Loucy (cell line): Measurements from ENCODE around the gene CAMTA1.

ENCODE experiments used
- H2AFZ ChIP-seq: fragments of 200-600 bp; sonication (generic); 2 replicates; pipeline ENCODE4 v1.6.0; 2016; ENCODE audit warnings: antibody characterized with exemption, mild to moderate bottlenecking, low read length, moderate library complexity
- H3F3A ChIP-seq: fragments of 200-600 bp; 2 replicates; pipeline ENCODE4 v1.6.0; 2016; ENCODE audit warnings: antibody characterized with exemption, low read depth, mild to moderate bottlenecking
- H3K27me3 ChIP-seq: fragments of 200-600 bp; sonication (generic); 2 replicates; pipeline ENCODE4 v1.6.1; 2014; ENCODE audit warnings: low read length, mild to moderate bottlenecking; ENCODE audit not compliant: insufficient read depth, poor library complexity, severe bottlenecking
- H3K36me3 ChIP-seq: fragments of 200-600 bp; sonication (generic); 2 replicates; pipeline ENCODE4 v1.6.1; 2016; ENCODE audit warnings: low read length; ENCODE audit not compliant: insufficient read depth
- H3K4me1 ChIP-seq: fragments of 200-600 bp; sonication (generic); 2 replicates; pipeline ENCODE4 v1.5.1; 2014; ENCODE audit warnings: low read length, mild to moderate bottlenecking; ENCODE audit not compliant: insufficient read depth, poor library complexity, severe bottlenecking
- H3K4me2 ChIP-seq: fragments of 200-600 bp; sonication (generic); 2 replicates; pipeline ENCODE4 v1.6.0; 2014; ENCODE audit warnings: antibody characterized with exemption, low read length, low read depth, mild to moderate bottlenecking; ENCODE audit not compliant: poor library complexity, severe bottlenecking
- H3K4me3 ChIP-seq: fragments of 200-600 bp; sonication (generic); 2 replicates; pipeline ENCODE4 v1.5.1; 2014; ENCODE audit warnings: low read length, mild to moderate bottlenecking, mixed read lengths; ENCODE audit not compliant: poor library complexity, severe bottlenecking
- H3K79me2 ChIP-seq: fragments of 200-600 bp; sonication (generic); 2 replicates; pipeline ENCODE4 v1.6.1; 2014; ENCODE audit warnings: low read length; ENCODE audit not compliant: insufficient read depth
- H3K9ac ChIP-seq: fragments of 200-600 bp; sonication (generic); 2 replicates; pipeline ENCODE4 v1.6.0; 2014; ENCODE audit warnings: mild to moderate bottlenecking, low read depth, low read length, moderate library complexity; ENCODE audit not compliant: poor library complexity, severe bottlenecking
- H3K9me2 ChIP-seq: fragments of 200-600 bp; sonication (generic); replicated peaks from 2 replicates; pipeline ENCODE4 v1.6.1; 2016; ENCODE audit warnings: low read depth, low read length, mixed read lengths
- H3K9me3 ChIP-seq: fragments of 200-600 bp; sonication (generic); 2 replicates; pipeline ENCODE4 v1.6.1; 2014; ENCODE audit warnings: mild to moderate bottlenecking, antibody characterized with exemption, low read length, low read depth; ENCODE audit not compliant: insufficient read depth
- H4K20me1 ChIP-seq: fragments of 200-600 bp; sonication (generic); 2 replicates; pipeline ENCODE4 v1.6.0; 2014; ENCODE audit warnings: antibody characterized with exemption, low read length, mild to moderate bottlenecking; ENCODE audit not compliant: insufficient read depth, poor library complexity, severe bottlenecking
- EZH2phosphoT487 ChIP-seq: fragments of 200-600 bp; IDR thresholded peaks from 2 replicates; pipeline ENCODE4 v1.6.1; 2018; ENCODE audit warnings: antibody characterized with exemption, mild to moderate bottlenecking, moderate library complexity, borderline replicate concordance
- TF ChIP-seq, protein P1 (sequence below): fragments of 200-600 bp; sonication (generic); conservative IDR thresholded peaks from 2 replicates; pipeline ENCODE4 v1.5.1; 2014; ENCODE audit warnings: mild to moderate bottlenecking, antibody characterized with exemption, low read length

CAMTA1 gene

DNA sequence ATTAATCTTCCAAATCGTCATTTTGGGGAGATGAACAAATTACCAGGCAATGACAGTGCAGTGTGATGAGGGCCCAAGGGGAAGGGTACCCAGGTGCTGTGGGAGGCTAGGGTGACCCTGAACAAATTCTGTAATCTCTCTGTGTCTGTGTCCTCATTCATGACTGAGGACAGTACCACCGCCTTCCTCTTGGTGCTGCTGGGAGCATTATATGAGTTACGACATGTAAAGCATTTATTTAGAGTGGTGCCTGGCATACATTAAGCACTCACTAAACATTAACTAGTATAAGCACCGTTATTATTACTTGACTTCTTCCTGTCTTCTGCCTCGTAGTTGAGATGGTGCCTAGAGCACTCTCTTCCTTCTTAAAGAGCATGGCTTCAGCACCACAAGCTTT, 517.6 kb downstream of the CAMTA1 start:
- Histone ChIP-seq H2AFZ (no peak overlapping the region), H3K9me3 (no peaks in the 10 kb centered on the region), H3K4me3 (no peak overlapping the region), H3K36me3 (no peaks in the 10 kb centered on the region), H4K20me1 (no peaks in the 10 kb centered on the region), H3K9ac (no peak overlapping the region), H3K27me3 (no peaks in the 10 kb centered on the region), H3K4me2 (no peak overlapping the region), H3K79me2 (no peaks in the 10 kb centered on the region), H3K4me1 (no peaks in the 10 kb centered on the region), H3F3A (no peaks in the 10 kb centered on the region), H3K9me2 (no peaks in the 10 kb centered on the region)
- TF ChIP-seq EZH2phosphoT487 = no peak
- TF ChIP-seq, protein P1, sequence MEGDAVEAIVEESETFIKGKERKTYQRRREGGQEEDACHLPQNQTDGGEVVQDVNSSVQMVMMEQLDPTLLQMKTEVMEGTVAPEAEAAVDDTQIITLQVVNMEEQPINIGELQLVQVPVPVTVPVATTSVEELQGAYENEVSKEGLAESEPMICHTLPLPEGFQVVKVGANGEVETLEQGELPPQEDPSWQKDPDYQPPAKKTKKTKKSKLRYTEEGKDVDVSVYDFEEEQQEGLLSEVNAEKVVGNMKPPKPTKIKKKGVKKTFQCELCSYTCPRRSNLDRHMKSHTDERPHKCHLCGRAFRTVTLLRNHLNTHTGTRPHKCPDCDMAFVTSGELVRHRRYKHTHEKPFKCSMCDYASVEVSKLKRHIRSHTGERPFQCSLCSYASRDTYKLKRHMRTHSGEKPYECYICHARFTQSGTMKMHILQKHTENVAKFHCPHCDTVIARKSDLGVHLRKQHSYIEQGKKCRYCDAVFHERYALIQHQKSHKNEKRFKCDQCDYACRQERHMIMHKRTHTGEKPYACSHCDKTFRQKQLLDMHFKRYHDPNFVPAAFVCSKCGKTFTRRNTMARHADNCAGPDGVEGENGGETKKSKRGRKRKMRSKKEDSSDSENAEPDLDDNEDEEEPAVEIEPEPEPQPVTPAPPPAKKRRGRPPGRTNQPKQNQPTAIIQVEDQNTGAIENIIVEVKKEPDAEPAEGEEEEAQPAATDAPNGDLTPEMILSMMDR = no peak

DNA sequence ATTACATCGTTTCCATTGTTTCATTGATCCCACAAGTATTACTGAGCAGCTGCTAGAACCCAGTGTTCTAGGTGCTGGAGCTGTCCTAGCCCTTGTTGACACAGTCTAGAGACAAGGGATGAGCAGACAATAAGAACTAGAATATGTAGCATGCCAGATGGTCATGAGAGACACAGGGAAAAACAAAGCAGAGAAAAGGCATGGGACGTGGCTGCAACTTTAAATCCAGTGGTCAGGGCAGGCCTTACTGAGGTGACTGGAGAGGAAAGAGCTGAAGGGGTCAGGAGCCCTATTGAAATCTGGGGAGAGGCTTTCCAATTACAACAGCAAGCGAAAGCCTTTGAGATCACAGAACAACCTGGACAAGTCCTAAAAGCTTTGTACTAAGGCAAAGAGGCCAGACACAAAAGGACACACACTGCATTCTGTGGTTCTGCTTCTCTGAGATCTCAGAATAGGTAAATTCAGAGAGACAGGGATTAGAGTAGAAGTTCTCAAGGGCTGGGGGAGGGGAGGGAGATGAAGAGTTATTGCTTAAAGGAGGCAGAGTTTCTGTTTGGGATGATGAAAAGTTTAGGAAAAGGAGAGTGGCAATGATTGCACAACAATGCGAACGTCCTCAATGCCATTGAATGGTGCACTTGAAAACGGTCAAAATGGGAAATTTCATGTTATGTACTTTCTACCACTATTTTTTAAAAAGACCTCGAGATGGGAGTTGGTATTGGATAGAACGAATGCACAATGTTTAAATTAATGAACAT, 518.5 kb downstream of the CAMTA1 start:
- Histone ChIP-seq H3K4me2 (no peak overlapping the region), H3K9ac (no peak overlapping the region), H3K27me3 (no peaks in the 10 kb centered on the region), H3K9me3 (no peaks in the 10 kb centered on the region), H3K9me2 (no peaks in the 10 kb centered on the region), H3K79me2 (no peaks in the 10 kb centered on the region), H3K4me1 (no peaks in the 10 kb centered on the region), H3F3A (no peaks in the 10 kb centered on the region), H3K36me3 (no peaks in the 10 kb centered on the region), H2AFZ (no peak overlapping the region), H3K4me3 (no peak overlapping the region), H4K20me1 (no peaks in the 10 kb centered on the region)
- TF ChIP-seq, protein P1 = no peak
- TF ChIP-seq EZH2phosphoT487 = no peak

DNA sequence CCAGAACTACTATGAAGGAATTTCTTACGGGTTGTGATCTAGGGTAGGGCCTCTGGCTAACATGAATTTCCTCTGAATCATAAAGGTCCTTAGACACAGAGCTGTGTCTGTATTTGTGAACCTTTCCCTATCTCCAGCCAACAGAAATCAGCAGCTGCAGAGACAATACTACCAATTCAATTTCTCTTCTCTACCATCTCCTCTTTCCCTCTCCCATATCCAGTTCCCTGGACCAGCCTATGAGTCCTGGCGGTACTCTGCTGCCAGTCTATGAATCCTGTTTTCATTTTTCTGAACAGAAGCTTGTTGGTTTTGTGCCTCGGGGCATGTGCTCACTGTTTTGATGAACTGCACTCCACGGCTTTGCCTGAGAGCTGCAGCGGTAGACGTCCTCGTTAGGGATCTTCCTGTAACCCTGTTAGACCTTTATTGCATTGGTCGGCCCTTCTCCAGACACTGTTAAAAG, 527.9 kb downstream of the CAMTA1 start:
- H2AFZ ChIP-seq = no peak overlapping the region
- no peak overlapping the region for H3K4me3 ChIP-seq
- no peaks in the 10 kb centered on the region for H3K27me3 ChIP-seq
- H3K4me1 ChIP-seq = no peaks in the 10 kb centered on the region
- H3K9ac ChIP-seq = no peak overlapping the region
- no peaks in the 10 kb centered on the region for H3F3A ChIP-seq
- no peaks in the 10 kb centered on the region for H3K79me2 ChIP-seq
- H3K9me2 ChIP-seq = no peaks in the 10 kb centered on the region
- H4K20me1 ChIP-seq = no peaks in the 10 kb centered on the region
- no peaks in the 10 kb centered on the region; the same call in 1 of the 2 replicates for H3K9me3 ChIP-seq
- no peaks in the 10 kb centered on the region for H3K36me3 ChIP-seq
- no peak for TF ChIP-seq EZH2phosphoT487
- TF ChIP-seq, protein P1 = no peak
- no peak overlapping the region for H3K4me2 ChIP-seq
